ENCODE data around the gene AATF. TPM values are rescaled to one million over a fixed set of nuclear protein-coding genes. Genes with fewer than 3 reads are reported as not detected.

AATF gene
- polyA plus RNA-seq, 1 donor from 2014 or later: 12.7 TPM

DNA sequence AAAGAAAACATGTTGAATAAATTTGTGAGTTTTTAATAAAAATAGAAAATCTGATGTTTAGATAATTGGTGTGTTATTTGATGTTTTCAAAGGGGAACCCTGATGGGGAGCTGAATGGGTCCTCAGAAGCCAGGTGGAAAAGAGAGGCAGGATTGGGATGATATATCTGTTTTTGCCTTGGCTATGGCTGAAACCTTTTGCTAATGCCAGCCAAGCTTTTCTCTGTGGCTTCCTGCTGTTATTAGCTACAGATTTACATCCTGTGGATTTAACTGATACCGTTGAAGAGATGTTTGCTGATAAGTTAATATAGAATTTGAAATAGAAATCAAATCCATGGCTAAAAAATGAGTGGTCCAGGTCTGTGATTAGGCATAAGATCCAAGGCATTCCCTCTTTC is 4.2 kb upstream of the AATF start:
- Histone ChIP-seq H3K27me3 (ENCODE audit: insufficient read depth, low read depth, low read length) (peaks cover 86% of the 10 kb centered on the region), H3K36me3 (ENCODE audit: insufficient read depth, low read length) (no peaks in the 10 kb centered on the region), H3K4me2 (ENCODE audit: low read length) (no peak overlapping the region), H3F3A (ENCODE audit: insufficient read depth, low read length, poor library complexity, severe bottlenecking) (no peaks in the 10 kb centered on the region), H3K27ac (ENCODE audit: low read length) (no peak overlapping the region), H3K9me3 (ENCODE audit: low read length) (no peaks in the 10 kb centered on the region), H3K9me2 (ENCODE audit: insufficient read depth, low read length) (no peaks in the 10 kb centered on the region), H3K79me2 (replicated peaks; ENCODE audit: insufficient read depth, low read length) (no peaks in the 10 kb centered on the region), H3K4me3 (ENCODE audit: low read length) (no peak overlapping the region), H4K20me1 (ENCODE audit: insufficient read depth) (no peaks in the 10 kb centered on the region), H3K9ac (ENCODE audit: low read length) (no peak overlapping the region), H2AFZ (ENCODE audit: low read depth, low read length) (no peak overlapping the region)
- no peak for TF ChIP-seq EP300 (conservative IDR thresholded peaks at IDR 0.05; ENCODE audit: poor library complexity, severe bottlenecking)
- no peak for TF ChIP-seq EZH2 (IDR thresholded peaks at IDR 0.05; ENCODE audit: borderline replicate concordance, insufficient read depth, low read length, poor library complexity, severe bottlenecking)
- TF ChIP-seq SMC3 (conservative IDR thresholded peaks at IDR 0.05; ENCODE audit: poor library complexity): no peak
- no peak for TF ChIP-seq POLR2AphosphoS5 (IDR thresholded peaks at IDR 0.05)
- TF ChIP-seq, protein P1, sequence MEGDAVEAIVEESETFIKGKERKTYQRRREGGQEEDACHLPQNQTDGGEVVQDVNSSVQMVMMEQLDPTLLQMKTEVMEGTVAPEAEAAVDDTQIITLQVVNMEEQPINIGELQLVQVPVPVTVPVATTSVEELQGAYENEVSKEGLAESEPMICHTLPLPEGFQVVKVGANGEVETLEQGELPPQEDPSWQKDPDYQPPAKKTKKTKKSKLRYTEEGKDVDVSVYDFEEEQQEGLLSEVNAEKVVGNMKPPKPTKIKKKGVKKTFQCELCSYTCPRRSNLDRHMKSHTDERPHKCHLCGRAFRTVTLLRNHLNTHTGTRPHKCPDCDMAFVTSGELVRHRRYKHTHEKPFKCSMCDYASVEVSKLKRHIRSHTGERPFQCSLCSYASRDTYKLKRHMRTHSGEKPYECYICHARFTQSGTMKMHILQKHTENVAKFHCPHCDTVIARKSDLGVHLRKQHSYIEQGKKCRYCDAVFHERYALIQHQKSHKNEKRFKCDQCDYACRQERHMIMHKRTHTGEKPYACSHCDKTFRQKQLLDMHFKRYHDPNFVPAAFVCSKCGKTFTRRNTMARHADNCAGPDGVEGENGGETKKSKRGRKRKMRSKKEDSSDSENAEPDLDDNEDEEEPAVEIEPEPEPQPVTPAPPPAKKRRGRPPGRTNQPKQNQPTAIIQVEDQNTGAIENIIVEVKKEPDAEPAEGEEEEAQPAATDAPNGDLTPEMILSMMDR (IDR thresholded peaks at IDR 0.05; ENCODE audit: poor library complexity, severe bottlenecking): no peak
- TF ChIP-seq, protein P2, sequence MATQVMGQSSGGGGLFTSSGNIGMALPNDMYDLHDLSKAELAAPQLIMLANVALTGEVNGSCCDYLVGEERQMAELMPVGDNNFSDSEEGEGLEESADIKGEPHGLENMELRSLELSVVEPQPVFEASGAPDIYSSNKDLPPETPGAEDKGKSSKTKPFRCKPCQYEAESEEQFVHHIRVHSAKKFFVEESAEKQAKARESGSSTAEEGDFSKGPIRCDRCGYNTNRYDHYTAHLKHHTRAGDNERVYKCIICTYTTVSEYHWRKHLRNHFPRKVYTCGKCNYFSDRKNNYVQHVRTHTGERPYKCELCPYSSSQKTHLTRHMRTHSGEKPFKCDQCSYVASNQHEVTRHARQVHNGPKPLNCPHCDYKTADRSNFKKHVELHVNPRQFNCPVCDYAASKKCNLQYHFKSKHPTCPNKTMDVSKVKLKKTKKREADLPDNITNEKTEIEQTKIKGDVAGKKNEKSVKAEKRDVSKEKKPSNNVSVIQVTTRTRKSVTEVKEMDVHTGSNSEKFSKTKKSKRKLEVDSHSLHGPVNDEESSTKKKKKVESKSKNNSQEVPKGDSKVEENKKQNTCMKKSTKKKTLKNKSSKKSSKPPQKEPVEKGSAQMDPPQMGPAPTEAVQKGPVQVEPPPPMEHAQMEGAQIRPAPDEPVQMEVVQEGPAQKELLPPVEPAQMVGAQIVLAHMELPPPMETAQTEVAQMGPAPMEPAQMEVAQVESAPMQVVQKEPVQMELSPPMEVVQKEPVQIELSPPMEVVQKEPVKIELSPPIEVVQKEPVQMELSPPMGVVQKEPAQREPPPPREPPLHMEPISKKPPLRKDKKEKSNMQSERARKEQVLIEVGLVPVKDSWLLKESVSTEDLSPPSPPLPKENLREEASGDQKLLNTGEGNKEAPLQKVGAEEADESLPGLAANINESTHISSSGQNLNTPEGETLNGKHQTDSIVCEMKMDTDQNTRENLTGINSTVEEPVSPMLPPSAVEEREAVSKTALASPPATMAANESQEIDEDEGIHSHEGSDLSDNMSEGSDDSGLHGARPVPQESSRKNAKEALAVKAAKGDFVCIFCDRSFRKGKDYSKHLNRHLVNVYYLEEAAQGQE (IDR thresholded peaks at IDR 0.05; ENCODE audit: borderline replicate concordance): no peak
- TF ChIP-seq RAD21 (conservative IDR thresholded peaks at IDR 0.05): no peak
- TF ChIP-seq TAF1 (IDR thresholded peaks at IDR 0.05; ENCODE audit: low read depth): no peak
- TF ChIP-seq MXI1 (conservative IDR thresholded peaks at IDR 0.05; ENCODE audit: poor library complexity, severe bottlenecking): no peak

DNA sequence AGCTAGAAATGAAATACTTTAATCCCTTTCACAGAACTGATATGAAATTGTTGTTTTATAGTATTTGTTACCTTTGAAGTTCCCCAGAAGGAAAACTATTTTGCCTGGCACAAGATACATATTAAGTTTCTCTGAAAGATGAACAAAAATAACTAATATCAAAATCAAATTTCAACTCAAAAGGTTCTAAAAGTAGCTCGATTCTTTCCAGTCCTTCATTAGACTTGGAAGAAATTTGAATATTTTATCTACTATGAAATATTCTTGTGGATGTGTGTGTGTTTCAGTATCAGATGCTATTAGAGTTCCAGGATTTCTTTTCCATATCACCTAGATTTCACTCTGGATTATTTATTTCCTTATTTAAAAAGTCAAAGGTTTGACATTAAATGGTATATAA is 3.6 kb upstream of the AATF start:
- H4K20me1 ChIP-seq (ENCODE audit: insufficient read depth): no peaks in the 10 kb centered on the region
- no peak for TF ChIP-seq RAD21 (conservative IDR thresholded peaks at IDR 0.05)
- no peak for TF ChIP-seq TAF1 (IDR thresholded peaks at IDR 0.05; ENCODE audit: low read depth)
- no peak for TF ChIP-seq EZH2 (IDR thresholded peaks at IDR 0.05; ENCODE audit: borderline replicate concordance, insufficient read depth, low read length, poor library complexity, severe bottlenecking)
- TF ChIP-seq MXI1 (conservative IDR thresholded peaks at IDR 0.05; ENCODE audit: poor library complexity, severe bottlenecking): no peak
- TF ChIP-seq EP300 (conservative IDR thresholded peaks at IDR 0.05; ENCODE audit: poor library complexity, severe bottlenecking): no peak
- TF ChIP-seq, protein P2 (IDR thresholded peaks at IDR 0.05; ENCODE audit: borderline replicate concordance): no peak
- TF ChIP-seq SMC3 (conservative IDR thresholded peaks at IDR 0.05; ENCODE audit: poor library complexity): no peak
- TF ChIP-seq, protein P1 (IDR thresholded peaks at IDR 0.05; ENCODE audit: poor library complexity, severe bottlenecking): no peak
- H3K36me3 ChIP-seq (ENCODE audit: insufficient read depth, low read length): no peaks in the 10 kb centered on the region
- H3K9me3 ChIP-seq (ENCODE audit: low read length): no peaks in the 10 kb centered on the region
- H3K9me2 ChIP-seq (ENCODE audit: insufficient read depth, low read length): no peaks in the 10 kb centered on the region
- no peaks in the 10 kb centered on the region for H3F3A ChIP-seq (ENCODE audit: insufficient read depth, low read length, poor library complexity, severe bottlenecking)
- no peaks in the 10 kb centered on the region for H3K79me2 ChIP-seq (replicated peaks; ENCODE audit: insufficient read depth, low read length)
- no peak overlapping the region for H3K9ac ChIP-seq (ENCODE audit: low read length)
- H2AFZ ChIP-seq (ENCODE audit: low read depth, low read length): no peak overlapping the region
- H3K27me3 ChIP-seq (ENCODE audit: insufficient read depth, low read depth, low read length): peaks cover 81% of the 10 kb centered on the region
- H3K4me2 ChIP-seq (ENCODE audit: low read length): no peak overlapping the region
- H3K27ac ChIP-seq (ENCODE audit: low read length): no peak overlapping the region
- no peak overlapping the region for H3K4me3 ChIP-seq (ENCODE audit: low read length)
